NCI-H526 (cell line): ENCODE results near the gene DCK.
A peak's percentile ranks its signal among the peaks of the same experiment; 100 is the strongest.
"Not testable (repeated sequence)": the region's sequence is repeated elsewhere in the genome, so short reads cannot be mapped to it uniquely, and the experiment has no call there.

ENCODE experiments used
- DNase-seq, 2 experiments: peaks; one replicate each; lab custom pipeline; 2025; lab: John Stamatoyannopoulos, UW

DCK gene

DNA sequence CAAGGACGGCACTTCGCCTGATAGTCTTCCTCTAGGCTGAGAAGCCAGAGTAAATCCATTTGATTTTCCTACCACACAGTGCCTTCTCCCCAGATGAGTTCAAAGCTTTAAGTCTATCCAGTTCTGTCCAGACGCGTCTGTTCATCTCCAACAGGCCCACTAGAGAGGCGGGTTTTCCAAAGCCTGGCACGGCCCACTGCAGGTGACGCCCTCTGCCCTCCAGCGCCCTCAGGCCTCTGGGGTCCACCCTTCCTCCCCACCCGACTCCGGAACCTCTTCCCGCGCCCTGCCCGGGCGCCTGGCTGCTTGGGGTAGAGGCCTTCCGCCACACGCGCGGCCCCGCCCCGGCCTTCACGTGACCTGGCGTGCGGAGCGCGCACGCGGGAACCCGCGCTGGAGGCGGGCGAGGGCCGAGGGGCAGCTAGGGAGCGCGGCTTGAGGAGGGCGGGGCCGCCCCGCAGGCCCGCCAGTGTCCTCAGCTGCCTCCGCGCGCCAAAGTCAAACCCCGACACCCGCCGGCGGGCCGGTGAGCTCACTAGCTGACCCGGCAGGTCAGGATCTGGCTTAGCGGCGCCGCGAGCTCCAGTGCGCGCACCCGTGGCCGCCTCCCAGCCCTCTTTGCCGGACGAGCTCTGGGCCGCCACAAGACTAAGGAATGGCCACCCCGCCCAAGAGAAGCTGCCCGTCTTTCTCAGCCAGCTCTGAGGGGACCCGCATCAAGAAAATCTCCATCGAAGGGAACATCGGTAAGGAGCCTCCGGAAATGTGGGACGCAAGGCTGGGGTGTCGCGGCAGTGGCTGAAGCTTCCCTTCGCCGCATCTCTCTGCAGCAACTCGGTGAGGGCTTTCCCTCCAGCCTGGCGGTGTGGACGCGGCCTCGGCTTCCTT lies at the start of gene DCK:
Gene DCK, plus strand, starts transcription at position 469 of the 888 bp plus-strand sequence. Its CDS starts 187 bp downstream, at position 656.
- DNase-seq: peak; percentile 73 to 98

DNA sequence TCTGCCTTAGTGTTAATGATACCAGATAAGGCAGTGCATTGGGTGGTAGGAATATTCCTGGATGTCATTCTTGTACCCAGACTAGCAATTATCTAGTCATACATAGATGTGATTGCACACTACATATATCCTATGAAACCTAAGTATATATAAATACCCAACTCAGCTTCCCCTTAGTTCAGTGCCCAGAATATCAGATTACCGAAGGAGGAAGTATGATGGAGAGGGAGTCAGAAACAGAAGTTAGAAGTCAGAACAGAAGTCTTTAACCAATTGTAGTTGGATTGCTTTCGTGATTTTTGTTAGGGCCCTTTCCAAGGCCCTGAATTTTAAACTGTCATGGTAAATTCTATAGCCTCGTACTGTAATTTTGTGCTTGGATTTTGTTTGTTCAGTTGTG lies 48.4 kb upstream of the DCK start:
- no peak for DNase-seq

DNA sequence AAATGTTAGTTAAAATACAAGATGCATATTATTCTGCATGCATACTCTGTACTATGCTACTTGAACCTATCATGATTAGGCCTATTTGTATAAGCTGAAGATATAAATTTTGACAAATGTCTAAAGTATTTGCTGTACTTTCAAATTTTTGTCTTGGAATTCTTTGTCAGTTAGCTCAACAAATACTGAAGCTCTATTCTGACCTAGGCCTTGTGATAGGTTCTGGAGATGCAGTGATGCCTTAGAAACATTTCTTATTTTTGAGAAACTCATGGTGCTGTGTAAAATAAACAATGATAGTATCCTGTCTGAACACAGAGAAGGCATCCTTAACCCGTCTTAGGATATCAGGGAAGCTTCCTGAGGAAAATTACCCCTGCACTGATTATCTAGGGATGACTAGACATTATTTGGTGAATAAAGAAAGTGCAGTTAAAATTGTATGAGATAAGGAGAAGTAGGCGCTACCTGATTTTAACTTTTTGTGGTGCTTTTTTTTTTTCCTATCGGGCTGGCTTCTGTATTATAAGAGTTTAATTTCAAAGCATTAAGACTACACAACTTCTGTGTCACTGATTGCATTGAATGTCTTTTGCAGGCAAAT lies 47.9 kb upstream of the DCK start:
- no peak for DNase-seq

DNA sequence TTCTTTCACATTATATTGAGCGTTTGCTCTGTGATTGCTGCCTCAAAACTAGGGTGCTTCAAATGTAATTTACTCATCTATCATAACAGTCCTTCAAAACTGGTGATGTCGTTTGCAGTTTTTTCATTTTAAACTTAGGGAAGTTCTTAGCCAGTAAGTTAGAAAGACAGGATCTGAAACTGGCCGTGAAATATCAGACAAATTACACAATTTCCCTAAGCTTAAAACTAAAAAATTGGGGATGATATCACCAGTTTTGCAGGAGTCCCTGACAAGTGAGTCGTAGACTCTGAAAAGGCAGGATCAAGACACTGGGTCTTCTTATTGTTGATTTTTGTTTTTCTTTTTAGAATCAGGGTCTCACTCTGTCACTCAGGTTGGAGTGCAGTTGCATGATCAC lies 46.5 kb upstream of the DCK start:
- no peak for DNase-seq

DNA sequence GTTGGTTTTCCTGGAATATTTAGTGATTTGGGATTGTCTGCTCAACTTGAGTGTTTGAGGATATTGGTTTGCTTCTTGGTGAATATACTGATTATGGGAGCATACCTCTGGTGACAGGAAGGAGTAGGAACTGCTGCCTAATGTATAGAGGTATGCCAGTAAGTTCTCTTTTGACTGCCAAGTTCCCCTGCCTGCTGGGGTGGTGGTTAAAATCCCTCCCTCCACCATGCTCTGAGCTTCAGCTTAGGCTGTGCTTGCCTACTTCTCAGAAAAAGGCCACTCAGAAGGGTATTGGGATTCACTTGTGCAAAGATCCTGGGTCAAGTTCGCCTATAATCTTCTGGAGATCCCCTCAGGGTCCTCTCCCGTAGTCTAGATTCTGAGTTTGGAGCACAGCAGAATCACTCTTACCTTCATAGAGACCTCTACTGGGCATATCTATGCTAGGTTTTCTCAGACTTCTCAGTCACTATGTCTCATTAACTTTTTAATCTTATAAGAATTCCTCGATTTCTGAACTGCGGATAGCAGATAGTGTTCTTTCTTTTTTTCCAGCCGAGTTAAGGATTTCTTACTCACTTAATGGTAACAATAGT lies 44.7 kb upstream of the DCK start:
- peak in 1 of 2 experiments; percentile 4 for DNase-seq

DNA sequence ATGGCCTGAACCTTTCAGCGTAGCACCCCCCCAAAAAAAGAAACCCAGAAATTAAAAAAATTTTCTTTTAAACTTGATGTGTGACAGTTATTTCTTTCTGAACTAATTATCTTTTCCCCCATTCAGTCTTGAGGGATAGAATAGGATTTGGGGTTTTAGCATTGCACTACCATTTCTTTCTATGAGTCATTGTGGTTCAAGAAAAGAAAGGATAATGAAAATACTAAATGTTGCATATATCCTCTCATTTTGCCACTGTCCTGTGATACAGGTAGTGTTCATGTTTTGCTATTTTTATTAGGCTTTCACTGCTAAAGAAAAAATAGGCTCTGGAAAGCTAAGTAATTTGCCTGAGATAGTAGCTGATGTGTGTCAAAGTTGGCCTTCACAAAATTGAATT lies 39.4 kb upstream of the DCK start:
- no peak for DNase-seq

DNA sequence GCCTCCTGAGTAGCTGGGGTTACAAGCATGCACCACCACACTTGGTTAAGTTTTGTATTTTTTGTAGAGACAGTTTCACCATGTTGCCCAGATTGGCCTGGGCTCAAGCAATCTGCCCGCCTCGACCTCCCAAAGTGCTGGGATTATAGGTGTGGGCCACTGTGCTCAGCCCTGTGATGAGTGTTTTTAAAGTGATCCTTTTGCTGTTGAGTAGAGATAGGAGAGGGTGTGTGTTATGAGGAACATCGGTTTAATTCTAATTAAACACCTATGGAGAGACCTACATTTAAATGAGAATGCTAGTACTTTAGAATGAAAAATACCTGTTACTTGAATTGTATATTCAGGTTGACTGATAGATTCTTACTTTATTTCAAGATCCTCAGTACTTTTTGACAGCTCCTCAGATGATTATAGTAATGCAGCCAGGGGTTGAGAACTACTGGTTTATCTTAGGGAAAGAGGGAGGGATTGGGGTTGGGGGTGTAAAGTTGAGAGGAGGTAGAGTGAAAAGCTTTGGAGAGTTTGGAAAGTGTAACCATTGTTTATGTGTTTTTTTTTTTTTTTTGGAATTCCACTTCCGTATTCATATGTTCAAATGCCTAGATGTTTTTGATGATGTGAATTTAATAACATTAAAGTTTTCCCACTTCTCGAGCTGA lies 36.8 kb upstream of the DCK start:
- no peak for DNase-seq

DNA sequence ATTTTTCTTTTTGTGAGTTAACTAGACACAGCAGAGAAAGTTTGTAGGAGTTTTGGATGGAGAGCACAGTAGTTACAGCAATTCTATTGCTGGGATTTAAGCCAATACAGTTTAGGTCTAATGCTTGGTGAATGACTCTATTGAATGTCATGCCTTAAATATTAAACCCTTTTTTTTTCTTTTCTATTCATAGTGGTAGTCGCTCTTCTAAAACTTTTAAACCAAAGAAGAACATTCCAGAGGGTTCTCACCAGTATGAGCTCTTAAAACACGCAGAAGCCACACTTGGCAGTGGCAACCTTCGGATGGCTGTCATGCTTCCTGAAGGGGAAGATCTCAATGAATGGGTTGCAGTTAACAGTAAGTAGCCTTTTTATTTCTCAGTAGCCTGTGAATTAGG lies 34.8 kb upstream of the DCK start:
- no peak for DNase-seq

DNA sequence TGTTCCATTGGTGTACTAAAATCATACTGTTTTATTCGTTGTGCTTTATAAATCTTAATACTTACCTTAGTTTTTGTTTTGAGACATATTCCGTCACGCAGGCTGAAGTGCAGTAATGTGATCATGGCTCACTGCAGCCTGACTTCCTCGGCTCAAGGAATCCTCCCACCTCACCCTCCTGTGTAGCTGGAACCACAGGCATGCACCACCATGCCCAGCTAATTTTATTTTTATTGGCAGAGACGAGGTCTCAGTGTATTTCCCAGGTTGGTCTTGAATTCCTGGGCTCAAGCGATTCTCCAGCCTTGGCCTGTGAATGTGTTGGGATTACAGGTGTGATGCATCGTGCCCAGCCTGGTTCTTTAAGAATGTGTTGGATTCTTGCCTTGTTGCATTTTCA lies 24.4 kb upstream of the DCK start:
- DNase-seq: peak; percentile 18 to 41

DNA sequence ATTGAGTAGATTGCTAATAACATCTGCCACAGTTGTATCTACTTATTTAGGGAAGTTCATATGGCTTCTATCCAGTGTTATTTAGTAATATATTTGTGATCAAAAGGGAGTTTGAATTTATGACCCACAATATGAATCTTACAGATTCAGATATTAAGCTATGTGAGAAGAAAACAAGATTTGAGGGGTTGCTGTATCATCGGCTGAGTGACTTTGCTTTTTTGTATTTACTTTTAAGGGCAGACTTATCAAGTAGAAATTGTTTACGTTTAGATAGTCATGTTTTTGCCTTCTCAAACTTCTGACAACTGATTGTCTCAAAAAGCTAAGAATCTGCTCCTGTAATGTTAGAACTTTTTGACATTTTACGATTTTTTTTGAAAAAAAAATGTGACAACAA lies 17.2 kb upstream of the DCK start:
- DNase-seq: no peak

DNA sequence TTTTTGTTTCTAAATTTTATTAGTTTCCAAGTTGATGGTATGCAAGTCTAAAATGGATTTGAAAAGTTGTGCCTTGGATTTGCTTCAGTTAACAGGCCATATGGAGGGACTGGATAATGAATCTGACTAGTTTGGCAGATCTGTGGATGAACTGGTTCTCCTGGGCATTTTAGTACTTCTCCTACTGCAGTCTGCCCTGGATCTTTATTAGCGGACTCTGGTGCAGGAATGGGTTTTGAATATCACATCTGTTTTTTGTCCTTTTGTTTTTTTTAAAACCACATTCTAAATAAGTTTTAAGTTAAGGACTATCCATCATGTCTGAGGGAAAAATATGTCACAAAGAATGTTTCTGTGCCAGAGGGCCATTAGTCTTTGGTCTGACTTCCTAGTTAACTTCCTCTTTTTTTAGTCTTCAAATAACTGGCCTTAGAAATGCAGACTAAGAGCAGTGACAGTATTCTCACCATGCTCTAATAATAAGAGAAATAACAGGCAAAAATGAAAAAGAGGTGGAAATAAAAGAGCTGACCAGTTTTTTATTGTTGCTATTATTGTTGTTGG lies 13.9 kb upstream of the DCK start:
- DNase-seq: no peak

DNA sequence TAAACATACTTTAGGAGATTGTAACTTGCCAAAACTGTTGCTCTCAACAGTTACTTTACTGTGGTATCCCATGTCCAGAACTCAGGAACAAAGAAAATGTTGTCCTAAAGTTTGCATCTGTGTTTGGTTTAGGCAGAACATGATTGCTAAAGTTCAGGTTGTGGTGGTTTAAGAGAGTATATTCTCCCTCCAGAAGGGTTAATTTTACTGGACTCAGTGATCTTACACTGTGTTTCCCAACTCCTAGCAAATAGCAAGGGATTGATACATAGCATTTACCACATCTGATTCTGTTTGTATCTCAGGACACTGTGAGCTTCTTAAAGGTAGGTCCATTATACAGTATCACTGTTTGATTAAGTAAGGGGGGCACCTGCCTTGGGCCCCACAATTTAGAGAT lies 13.3 kb upstream of the DCK start:
- no peak for DNase-seq

DNA sequence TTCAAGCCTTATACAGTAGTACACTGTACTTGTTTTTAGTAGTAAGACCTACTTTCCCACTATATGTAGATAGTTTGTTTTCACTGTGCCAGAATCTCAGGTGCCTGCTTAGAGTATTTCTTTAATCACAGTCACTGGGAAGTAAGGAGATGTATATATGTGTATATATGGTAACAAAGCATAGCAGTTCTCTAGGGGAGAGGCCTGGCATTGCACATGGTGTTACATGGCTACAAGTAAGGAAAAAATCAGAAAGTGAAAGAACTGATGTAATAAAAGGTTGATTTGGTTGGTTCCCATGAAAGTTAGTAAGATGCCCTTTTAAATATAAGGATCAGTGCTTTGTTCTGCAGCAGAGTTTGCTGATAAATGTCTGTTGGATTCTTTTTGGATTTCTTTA lies 9.3 kb upstream of the DCK start:
- no peak for DNase-seq

DNA sequence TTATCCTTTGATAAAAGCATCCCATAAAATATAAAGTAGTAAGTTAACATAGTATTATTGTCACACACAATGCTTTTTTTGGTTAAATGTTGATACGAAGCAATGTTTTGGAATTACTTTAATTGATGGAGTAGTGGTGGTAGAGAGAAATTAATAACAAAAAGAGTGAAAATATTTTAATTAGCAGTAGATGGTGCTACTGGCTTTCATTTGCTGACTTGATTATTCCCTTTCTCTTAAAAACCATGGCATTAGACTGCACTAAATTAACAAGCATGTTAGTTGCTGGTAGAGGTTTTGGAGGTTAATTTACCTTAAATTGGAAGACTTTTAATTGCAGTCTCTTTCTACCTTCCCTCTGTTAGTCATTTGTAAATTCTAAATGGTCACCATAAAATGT lies 8.9 kb upstream of the DCK start:
- DNase-seq: no peak

DNA sequence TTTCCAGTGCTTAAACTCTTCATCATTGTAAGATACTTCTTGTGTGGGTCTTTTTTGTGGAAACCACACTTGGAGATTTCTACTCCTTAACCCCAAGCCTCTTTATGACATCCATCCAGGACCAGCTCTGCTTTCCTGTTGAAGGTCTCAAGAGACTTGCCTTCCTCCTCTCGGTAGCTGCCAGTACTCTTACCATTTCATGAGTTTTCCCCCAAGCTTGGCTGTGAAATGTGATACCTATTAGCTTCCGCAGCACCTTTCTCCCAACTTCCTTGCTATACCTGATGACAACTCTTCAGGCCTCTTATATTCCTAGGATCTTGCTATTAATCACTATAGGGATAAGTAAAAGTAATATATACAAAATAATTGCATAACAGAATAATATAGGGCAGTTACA lies 1.9 kb upstream of the DCK start:
- no peak for DNase-seq

DNA sequence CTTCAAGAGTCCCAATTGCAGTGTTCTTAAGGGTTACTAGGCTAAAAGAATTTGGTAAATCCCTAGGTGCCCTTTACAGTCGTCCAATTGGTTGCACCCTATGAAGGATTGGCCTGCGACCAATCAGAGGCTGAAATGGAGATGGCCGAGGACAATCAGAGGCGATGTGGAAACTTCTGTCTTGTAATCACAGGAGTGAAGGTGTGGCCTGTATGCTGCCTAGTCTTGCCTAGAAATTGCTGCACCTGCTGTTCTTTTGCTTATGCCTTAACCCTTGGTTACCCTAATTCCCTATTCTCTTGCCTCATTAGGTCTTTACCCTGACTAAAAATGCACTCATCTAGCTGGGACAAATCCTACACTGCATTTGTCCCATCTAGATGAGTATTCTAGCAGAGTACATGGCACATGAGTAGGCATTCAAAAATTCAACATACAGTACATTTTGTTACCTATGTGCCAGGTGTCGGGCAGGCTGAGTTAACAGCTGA lies 1.0 kb upstream of the DCK start:
- peak; percentile 40 to 58 for DNase-seq

DNA sequence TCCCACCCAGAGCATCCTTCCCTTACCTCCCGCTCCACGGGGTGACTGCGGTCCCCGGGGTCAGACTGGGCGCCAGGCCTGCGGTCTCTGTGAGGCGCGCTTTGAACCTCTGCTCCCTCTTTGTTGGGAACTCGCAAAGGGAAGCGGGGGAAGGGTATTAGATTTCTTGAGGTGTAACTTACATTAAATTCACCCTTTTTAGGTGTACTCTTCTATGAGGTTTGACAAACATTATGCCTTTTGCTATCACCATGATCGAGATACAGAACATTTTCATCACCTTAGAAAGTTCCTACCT lies 569 bp downstream of the DCK start:
- DNase-seq: no peak

DNA sequence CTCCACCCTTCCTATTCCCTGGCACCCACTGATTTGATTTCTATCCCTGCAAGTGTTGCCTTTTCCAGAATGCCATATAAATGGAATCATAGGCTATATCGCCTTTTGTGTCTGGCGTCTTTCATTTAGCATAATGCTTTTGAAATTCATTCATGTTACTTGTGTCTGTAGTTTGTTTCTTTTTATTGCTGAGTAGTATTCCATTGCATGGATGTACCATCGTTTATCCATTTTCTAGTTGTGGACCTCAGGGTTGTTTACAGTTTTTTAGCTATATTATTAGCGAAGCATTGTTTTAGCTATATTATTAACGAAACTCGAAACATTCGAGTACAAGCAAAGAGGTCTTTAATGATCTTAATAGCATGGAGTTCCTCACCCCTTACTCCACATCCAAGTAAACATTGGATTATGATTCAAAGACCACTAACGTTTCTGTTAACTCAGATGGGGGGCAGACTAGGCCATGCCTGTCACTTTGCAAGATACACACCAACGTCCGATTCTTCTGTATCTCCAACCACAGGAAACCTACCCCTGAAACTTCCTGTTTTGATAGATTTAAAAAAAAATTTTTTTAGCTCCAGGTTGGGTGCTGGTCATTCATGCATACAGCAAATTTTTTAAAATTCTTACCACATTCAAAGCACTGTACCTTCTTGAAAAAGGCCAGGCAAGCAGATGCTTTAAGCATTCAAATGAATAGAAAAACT lies 1.1 kb downstream of the DCK start:
- no peak for DNase-seq

DNA sequence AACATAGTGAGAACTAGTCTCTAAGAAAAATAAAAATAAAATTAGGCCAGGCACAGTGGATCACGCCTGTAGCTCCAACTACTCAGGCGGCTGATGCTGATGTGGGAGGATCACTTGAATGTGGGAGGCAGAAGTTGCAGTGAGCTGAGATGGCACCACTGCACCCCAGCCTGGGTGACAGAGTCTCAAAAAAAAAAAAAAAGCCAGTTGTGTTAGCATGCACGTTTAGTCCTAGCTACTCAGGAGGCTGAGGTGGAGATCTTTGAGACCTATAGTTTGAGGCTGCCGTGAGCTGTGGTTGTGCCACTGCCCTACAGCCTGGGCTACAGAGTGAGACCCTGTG lies 2.5 kb downstream of the DCK start:
- no peak for DNase-seq

DNA sequence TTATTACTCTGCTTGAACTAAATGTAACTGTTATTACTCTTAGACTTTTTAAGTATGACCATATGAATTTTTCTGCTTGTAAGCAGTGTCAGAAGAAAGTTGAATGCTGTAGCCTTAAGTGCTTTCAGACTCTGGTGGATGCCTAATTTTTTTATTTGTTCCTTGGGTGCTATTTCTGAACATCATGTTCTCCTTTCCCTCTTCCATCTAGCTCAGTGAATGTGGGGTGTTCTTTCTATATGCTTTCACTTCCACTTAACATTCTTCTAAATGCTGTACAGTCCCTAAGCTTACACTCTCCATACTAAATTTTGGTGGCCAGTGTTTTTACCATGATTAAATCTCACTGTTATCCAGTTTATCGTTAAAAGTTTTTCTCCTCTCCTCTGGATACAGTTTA lies 3.6 kb downstream of the DCK start:
- no peak for DNase-seq

DNA sequence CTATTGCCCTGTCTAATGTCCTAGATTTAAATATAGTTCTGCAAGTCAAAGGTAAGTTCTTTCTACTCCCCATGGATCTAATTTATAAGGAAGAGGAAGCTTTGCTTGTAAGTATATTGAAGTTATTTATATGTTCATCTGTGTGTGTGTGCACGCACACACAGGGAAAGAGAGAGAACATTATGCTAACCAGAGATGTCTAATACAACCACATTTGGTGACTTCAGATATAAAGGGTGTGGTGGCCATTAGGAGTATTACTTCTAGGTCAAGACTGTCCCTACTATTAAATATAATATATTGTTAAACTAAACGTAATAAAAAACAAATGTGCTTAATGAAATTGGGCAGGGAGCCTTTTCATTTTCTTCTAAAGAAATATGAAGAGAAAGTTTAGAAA lies 4.1 kb downstream of the DCK start:
- no peak for DNase-seq

DNA sequence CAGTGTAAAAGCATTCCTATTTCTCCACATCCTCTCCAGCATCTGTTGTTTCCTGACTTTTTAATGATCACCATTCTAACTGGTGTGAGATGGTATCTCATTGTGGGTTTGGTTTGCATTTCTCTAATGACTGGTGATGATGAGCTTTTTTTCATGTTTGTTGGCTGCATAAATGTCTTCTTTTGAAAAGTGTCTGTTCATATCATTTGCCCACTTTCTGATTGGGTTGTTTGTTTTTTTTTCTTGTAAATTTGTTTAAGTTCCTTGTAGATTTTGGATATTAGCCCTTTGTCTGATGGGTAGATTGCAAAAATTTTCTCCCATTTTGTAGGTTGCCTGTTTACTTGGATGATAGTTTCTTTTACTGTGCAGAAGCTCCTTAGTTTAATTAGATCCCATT lies 6.2 kb downstream of the DCK start:
- not testable (repeated sequence) for DNase-seq
